ENCODE measurements around the gene ZBTB39.

GRCh38 chr12:57003395-57003794 lies 3.0 kb downstream of the ZBTB39 start:
- TF ChIP-seq ATF7 (IDR thresholded peaks at IDR 0.05) (no peak), ATF7 (CRISPR knock-in tag; IDR thresholded peaks at IDR 0.05) (no peak), GZF1 (CRISPR knock-in tag; IDR thresholded peaks at IDR 0.05) (no peak), ZC3H13 (CRISPR knock-in tag; IDR thresholded peaks at IDR 0.05) (no peak), POLR2AphosphoS5 (IDR thresholded peaks at IDR 0.05; ENCODE audit: low read depth, low read length) (no peak), PAX8 (CRISPR knock-in tag; IDR thresholded peaks at IDR 0.05; ENCODE audit: borderline replicate concordance) (no peak), BRF2 (CRISPR knock-in tag; IDR thresholded peaks at IDR 0.05) (no peak), NFE2 (CRISPR knock-in tag; IDR thresholded peaks at IDR 0.05) (no peak), SKIL (CRISPR knock-in tag; IDR thresholded peaks at IDR 0.05; ENCODE audit: borderline replicate concordance) (no peak), SNAPC4 (CRISPR knock-in tag; IDR thresholded peaks at IDR 0.05) (no peak), ZUFSP (CRISPR knock-in tag; IDR thresholded peaks at IDR 0.05; ENCODE audit: borderline replicate concordance) (no peak), BORCS8-MEF2B (CRISPR knock-in tag; IDR thresholded peaks at IDR 0.05) (no peak), ZNF24 (IDR thresholded peaks at IDR 0.05) (no peak), SP140L (CRISPR knock-in tag; IDR thresholded peaks at IDR 0.05; ENCODE audit: borderline replicate concordance) (no peak)
